NOMO-1 treated with dmso at 0.1 percent for 144 hours (cell line): ENCODE measurements around the gene POLR1A.

Experiments used
- DNase-seq: peaks from one replicate; lab custom pipeline; 2025; ENCODE audit not compliant: unreplicated experiment; lab: John Stamatoyannopoulos, UW

POLR1A gene

DNA sequence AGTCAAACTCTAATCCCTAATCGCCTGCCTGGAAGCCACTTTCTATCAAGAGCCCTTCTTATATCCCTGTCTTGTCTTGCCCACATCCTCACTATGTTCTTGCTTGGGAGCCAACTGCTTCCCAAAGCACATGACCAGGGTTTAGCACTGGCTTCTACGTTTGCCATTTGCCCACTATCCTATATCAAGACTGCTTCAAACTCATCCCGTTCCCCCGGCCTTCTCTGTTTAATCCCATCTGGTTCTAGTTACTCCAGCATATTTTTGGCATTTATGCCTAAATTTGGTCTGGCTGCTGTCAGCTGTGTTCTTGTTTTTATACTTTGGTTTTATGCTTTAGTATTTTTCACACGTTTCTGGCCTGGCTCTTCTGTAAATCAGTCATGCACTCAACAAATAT is 40.2 kb downstream of the POLR1A start:
- DNase-seq, result no peak

DNA sequence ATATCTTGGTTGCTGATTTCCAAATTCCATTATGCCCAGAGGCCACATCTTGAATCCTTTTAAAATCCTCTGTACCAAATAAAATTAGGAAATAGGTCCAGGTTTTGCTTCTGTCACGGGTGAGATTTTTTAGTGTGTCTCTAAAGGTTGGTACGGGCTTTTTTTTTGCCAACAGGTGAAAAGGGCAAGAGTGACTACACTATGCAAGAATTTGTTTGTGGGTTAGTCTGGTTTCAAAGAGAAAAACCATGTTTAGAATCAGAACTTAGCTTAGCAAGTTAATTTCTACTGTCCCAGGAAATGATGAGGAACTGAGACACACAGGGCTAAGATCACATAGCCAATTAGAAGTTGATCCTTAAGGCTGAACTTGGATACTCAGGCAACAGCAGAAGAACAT is 41.7 kb downstream of the POLR1A start:
- DNase-seq, result no peak

DNA sequence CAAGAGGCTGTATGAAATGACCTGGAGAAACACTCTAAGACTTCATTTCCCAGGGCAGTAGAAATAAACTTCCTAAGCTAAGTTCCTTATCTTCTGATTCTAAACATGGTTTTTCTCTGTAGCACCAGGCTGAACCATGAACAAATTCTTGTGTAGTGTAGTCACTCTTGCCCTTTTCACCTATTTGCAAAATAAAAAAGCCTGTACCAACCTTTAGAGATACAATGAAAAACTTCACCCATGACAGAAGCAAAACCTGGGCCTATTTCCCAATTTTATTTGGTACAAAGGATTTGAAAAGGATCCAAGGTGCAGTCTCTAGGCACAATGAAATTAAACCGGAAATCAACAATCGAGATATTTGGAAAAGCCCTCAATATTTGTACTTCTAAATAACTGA is 43.6 kb downstream of the POLR1A start:
- no peak for DNase-seq

DNA sequence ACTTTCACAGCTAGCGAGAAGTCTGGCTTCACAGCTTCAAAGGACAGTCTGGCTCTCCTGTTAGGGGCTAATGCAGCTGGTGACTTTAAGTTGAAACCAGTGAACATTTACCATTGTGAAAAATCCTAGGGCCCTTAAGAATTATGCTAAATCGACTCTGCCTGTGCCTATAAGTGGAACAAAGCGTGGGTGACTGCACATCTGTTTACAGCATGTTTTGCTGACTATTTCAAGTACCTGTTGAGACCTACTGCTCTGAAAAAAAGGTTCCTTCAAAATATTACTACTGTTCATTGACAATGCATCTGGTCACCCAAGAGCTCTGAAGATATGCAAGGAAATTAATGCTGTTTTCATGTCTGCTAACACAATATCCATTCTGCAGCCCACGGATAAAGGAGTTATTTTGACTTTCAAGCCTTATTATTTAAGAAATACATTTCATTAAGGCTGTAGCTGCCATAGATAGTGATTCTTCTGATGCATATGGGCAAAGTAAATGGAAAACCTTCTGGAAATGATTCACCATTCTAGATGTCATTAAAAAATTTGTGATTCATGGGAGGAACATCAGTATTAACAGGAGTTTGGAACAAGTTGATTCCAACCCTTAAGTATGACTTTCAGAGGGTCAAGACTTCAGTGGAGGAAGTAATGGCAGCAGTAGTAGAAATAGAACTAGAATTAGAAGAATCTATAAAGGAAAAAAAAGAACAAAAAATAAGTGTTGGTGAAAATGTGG is 48.9 kb downstream of the POLR1A start:
- DNase-seq, result no peak

DNA sequence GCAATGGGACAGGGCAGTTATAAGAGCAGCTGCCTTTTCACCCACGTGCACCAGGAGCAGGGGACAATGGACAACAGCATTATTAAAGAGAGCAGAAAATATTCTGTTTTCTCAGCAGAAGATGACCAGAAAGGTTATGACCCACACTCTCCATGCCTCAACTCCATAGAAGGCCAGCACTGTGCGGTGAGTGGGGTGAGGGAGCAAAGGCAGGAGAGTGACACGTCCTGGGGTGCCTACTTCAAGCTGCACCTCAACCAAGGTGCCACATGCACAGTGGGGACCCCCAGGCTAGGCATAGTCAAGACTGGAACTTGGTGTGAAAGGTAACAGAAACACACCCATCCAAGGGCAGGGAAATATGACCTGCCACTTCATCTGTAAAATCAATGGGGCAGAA is 50.4 kb downstream of the POLR1A start:
- DNase-seq, result no peak

DNA sequence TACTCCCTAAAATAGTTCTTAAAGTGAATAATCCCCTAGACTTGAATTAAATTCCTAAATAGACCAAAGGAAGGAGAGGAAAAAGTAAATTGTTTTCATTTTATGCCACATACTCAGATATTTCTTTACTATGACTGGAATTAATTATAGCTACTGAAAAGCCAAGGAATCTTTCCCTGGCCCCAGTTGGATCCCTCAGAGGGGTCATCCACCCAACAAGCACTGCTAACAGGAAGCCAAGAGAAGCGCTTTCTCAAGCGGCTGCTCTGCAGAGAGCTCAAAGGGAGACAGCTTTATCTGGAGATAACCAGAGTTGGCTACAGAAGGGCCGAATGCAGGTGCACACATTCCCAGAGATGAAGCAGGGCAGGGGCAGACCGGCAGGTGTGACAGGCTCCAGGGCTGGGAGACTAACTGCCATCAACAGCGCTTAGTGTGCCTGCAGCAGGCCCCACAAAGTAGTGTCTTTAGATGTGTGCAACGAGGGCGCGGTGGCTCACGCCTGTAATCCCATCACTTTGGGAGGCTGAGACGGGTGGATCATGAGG is 51.1 kb downstream of the POLR1A start:
- no peak for DNase-seq

DNA sequence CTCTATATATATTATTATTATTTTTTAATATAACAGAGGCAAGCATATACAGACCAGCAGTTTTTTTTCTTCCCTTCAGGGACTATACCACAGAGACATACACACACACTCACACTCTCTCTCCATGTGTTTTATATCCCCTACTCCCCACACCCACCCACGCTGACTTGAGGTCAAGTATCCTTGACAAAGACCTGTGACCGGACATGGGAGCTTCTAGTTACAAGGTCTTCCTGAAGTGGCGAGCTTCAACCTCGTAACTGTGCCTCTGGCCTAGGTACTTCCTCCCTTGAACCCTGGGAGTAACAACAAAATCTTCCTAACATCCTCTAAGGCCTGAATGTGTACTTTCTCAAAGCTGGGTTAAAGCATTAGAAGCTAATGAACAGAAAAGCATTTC is 52.5 kb downstream of the POLR1A start:
- no peak for DNase-seq

DNA sequence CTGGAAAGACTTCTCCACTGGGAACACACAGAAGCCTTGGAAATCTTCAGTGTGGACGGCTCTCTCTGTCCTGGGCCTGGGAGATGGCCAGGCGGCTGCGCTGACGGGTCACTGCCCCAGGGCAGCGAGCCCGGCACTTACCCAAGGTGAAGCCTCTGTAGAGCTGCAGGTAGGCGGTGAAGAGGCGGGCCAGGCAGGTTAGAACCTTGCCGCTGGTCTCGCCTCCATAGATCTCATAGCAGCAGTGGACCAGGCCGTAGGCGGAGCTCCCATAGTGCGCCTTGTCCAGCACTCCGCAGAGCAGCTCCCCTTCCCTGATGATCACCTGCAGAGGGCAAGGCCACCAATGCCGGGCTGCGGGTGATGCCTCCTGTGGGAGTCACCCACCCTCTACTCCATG is 53.0 kb downstream of the POLR1A start:
- DNase-seq, result no peak

DNA sequence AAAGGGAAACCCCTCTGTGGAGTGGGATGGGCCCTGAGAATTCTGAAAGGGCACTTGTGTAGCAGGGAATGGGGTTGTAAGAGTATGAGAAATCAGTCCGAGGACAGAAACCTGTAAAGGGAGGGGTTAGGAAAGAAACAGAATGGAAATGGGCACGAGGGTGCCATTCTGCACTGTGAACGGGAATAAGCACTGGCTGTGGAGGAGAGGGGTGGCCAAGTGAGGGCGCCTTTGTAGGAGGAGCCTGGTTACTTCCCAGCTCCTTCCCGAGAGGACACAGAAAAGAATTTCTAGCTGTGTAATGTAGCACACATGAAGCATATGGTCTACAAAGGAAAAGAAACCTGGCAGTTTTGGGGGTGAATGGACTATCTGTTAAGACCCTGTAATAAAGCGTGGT is 53.4 kb downstream of the POLR1A start:
- DNase-seq, result no peak

DNA sequence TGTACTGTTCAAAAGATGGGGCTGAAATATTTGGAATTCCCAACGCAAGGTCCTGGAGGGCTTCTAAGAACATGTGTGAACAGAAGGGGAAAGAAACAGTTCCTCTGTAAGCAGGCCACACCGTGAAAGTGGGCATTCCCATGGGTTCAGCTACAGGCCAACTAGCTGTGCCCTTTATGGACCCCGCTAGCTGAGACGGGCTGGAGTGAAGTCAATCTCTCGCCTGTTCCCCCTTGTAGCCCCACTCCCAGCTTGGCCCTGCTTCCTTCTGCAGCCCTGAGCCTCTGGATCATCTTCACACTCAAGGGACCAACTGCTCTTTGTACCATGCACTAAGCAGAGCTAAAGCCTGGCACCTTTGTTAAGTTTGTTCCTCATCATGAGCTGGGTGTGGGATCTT is 55.4 kb downstream of the POLR1A start:
- no peak for DNase-seq

DNA sequence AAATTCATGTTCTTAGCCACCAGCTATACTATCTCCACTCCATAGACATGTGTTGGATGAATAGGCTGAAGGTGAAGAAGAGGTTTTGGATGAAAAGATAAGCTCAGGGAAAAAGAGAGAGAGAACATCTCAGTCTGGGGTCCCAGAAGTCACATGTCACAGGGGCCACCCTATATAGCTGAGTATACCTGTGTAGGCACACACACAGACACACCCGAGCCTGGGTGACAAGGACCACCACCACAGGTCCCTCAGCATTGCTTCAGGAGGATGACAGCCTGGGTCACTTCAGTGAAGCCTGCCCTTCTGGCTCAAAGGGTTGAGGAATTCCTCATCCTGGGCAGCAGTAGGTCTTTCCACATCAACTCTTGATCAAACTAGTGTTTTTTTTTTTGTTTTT is 56.2 kb downstream of the POLR1A start:
- DNase-seq, result no peak

DNA sequence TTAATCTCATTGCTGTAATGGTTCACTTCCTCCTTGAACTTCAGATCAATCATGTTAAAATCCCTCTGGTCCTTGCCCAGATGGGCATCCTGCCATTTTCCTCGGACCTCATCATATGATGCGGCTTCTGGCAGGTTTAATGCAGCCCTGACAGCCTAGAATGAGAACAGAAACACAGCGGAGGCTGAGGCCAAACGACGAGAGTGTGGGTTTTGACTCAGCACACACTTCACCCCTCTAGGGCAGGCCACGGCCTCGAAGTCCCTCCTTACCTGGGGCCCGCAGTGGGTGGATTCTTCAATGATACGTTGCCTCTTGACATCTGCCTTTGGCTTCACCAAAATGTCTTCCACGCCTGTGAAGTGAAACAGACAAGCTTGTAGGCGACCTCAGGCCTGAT is 56.8 kb downstream of the POLR1A start:
- DNase-seq, result no peak

DNA sequence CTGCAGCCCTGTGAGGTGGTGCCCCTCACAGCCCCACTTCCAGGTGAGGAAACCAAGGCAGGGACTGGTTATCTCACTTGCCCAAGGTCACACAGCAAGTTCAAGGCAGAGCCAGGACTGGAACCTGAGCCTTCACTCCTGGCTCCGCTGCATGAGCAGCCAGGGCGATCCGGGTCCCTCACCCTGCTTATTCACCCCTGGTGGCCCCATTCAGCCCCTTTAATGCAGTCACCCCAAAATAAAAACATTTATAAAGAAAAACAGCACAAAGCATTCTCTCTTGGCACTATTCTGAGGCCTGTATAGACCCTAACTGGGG is 57.3 kb downstream of the POLR1A start:
- DNase-seq, result no peak

DNA sequence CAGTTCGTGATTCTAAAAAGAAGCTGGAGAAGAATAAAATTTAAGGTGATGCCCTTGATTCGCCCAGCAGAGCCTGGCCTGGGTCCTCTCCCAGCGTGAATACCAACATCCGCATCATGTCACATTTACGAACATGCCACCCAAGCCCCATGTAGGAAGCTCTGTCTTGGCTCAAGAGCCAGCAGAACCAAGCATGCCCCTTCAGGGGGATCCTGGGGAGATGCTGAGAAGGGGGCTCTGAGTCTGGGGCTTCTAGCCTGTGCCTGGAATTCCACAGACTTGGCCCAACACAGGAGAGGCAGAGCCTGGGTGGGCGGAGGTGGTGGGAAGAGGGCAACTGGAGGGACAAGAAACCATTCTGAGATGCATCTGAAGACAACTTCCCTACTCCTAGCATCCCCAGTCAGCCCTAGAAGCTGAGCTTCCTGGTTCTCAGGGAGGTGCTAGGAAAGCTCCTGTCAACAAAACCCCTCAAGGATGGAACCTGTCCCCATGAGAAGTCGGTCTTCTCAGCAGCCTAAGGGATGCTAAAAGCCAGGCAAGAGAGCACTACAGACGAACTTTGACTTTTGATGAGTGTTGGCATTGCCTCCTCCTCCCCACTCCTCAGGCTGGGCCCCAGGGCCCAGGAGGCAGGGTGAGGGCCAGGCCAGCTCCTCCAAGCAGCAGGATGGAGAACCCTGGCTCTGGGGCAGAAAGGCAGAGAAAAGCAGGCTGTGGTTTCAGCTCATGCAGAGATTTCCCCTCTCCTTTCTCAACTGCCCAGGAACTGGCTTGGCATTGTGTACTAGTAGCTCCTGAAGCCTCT is 57.9 kb downstream of the POLR1A start:
- DNase-seq, result no peak

DNA sequence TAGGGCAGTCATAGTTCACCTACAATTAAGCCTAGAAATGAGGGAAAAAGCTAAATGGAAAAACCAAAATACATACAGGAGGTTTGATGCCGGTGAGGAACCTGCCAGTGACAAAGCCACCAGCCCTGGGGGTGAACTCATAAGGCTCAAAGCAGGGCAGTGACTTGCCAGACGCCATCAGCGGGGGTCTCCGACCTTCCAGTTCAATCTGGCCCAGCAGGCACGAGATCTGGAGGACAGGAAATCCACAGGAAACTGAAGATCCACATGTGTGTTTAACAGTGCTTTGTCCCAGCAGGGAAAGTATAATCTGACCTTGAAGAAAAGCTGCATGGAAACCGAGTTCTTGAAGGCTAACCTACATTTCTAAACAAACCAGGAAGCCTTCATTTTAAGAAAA is 60.1 kb downstream of the POLR1A start:
- DNase-seq, result no peak

DNA sequence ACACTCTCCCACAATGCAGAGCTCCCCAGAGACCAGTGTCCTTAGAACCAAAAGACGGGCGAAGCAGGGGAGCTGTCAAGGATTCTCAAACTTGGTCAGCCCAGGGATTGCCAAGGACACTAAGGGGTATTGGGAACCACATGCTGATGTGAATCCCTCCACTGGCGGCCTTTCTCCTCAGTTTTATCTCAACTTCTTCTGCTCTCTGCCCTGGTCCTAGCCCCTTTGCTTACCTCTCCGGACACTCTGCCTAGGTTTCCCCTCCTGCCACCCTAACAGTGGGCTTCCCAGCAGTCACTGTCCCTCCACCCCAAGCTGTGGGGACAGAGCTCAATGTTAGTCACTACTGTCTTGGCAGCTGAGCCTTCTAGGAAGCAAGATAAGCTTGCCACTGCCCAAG is 61.1 kb downstream of the POLR1A start:
- DNase-seq, result no peak

DNA sequence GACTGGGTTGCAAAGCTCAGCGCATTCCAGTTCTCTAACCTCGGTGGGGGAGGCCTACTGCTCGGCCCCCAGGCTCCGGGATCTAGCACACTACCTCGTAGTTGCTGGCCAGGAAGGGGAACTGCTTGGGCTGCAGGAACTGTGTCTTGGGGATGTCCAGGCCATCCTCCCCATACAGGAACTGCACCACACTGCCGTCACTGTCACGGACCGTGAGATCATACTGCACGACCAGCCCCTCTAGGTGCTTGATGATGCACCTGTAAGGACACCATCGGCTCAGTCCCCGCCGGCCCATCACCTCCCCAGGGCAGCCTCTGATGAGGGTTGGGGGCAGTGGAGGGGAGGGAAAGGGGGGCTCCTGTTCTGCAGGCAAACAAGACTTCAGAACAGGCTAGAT is 61.6 kb downstream of the POLR1A start:
- DNase-seq, result no peak

DNA sequence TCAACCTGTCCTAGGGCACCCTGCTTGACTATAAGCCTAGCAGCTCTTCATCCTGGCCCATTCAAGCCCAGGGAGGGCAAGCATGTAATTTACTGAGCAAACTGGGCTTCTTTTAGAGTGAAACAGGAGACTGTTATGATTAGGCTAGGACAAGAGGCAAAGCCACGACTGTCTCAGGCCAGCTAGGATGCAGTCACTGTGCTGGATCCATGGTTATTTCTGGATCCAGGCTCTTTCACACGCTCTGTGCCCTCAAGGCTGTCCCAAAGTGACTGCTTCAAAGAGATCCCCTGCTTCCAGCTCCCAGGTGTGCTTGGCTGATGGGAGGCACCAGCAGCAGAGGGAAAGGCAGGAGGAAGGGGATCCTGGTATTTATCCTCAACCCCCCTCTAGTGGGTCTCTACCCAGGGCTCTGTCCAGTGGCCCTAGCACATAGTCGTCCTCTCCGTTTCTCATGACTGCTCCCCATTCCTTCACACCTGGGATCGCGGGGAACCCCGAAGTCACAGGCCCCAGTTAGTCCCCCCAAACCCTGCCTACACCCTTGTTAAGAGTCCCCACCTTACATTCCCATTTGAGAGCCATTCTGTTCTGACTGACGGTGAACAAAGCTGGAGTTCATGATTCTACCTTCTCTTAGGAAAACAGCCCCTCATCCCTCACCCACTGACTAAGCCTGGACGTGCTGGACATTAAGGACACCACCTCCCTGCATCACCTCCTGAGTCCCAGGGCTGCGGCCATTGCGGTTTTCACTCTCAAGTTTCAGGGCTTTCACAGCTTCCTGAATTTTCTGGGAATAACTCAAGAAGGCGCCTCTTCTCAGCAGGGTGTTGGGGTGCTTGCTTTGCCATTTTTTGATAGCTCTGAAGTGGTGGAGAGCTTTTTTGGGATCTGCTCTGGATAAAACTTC is 63.2 kb downstream of the POLR1A start:
- DNase-seq, result no peak

DNA sequence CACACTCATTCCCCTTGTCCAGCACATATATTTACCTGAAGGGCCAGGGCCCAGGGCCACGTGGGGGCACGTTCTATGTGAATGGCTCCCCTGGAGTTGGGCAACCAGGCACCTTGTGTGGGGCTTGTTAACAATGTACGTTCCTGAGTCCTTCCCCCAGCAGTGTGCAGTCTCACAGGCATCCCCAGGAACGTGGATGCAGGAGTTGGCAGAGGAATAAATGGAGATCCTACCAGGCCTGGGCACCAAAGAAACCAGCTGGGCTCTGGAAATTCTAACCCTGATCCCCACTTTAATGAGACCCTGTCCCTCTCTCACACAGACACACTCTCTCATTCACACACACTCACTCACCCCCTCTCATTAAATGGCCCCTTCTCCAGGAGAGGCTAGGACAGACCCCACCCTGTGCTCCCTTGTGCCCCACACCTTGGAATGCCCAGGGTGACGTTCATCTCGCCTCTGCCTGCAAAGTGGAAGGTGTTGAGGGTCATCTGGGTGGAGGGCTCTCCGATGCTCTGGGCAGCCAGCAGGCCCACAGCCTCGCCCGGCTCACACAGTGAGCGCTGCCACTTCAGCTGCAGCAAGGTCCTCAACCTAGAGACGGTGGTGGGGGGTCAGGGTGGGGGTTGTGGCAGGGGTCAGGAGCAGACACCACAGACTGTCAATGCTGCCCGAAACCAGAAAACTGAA is 65.6 kb downstream of the POLR1A start:
- no peak for DNase-seq

DNA sequence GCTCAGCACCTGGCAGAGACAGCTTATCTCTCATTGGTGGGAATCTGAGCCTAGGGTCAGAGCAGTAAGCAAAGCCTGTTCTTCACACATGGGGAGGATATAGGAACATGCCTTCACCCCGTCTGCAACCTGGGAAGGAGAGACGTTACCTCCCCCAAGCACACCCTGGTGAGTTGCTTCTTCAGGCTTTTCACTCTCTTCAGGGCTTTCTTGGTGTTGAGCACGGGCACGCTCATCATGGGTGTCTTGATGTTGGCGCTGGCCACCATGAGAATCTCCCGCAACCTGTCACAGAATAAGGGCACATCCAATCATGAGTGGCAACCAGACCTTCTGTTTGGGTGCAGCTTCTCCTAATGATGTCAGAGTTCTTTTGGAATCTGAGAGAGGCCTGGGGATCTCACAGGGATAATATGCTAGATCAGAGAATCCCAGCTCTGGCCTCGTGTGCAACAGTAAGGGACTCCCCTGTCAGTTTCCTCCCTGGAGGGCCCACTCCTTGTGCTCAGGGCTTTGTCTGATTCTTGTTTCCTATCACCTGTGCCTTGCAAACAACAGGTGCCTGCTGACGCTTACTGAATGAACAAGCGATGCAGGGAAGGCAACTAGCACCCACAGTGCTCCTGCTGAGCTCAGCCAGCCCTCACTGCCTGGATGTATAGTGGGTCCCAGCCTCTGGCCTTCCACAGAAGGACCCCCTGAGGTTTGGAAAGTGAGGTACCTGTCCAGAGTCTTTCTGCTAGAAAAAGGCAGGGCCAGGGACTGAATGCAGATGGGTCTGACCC is 66.3 kb downstream of the POLR1A start:
- DNase-seq, result no peak
